ENCODE measurements around the gene UNC5C.

UNC5C gene

DNA sequence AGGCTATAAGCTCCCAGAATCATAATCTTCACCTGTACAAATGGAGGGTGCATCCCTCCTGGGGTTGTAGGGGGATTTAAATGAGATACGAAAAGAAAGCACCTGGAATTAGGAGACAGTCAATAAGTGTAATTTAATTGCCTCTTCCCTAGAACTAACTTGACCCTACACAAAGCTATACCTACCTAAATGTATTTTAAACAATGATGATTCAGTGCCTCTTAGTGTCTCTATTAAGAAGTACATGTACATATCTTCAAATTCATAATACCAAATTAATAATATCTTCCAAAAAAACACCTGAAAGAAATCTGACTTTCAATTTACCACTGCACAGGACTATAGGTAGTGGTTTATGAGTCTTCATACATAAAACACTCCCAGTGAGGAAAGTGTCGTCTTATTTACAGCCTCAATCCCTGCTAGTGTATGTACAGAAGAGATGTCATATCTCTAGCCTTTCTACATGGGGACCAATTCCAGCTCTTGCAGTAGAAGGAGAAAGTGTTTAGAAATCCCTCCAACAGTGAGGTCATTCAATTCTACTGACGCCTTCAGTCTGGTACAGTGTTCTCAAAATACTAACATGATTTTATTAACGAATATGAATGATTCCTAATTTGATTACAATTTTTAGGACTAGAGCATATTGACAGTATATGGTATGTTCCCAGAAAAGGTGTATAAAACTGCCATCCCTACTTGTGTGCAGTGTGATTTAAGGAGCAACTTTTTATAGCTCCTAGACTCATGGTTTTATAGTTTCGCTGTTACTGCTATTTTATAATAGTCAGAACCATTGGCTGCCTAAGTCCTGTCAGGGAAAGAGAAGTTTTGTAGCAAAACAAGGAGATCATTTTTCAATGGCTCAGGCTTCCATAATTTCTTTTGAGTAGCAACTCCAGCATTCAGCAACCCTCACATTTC is 282.7 kb downstream of the UNC5C start:
- DNase-seq (ENCODE audit: low read depth): no peak
- no peak overlapping the region for H3K4me3 ChIP-seq (ENCODE audit: low read depth, low read length)
- TF ChIP-seq, protein P1, sequence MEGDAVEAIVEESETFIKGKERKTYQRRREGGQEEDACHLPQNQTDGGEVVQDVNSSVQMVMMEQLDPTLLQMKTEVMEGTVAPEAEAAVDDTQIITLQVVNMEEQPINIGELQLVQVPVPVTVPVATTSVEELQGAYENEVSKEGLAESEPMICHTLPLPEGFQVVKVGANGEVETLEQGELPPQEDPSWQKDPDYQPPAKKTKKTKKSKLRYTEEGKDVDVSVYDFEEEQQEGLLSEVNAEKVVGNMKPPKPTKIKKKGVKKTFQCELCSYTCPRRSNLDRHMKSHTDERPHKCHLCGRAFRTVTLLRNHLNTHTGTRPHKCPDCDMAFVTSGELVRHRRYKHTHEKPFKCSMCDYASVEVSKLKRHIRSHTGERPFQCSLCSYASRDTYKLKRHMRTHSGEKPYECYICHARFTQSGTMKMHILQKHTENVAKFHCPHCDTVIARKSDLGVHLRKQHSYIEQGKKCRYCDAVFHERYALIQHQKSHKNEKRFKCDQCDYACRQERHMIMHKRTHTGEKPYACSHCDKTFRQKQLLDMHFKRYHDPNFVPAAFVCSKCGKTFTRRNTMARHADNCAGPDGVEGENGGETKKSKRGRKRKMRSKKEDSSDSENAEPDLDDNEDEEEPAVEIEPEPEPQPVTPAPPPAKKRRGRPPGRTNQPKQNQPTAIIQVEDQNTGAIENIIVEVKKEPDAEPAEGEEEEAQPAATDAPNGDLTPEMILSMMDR (IDR thresholded peaks at IDR 0.05; ENCODE audit: insufficient read depth, low read depth, low read length, missing control alignments): no peak

GRCh38 chr4:95264843-95265242 is 283.9 kb downstream of the UNC5C start:
- no peak for DNase-seq (ENCODE audit: low read depth)
- TF ChIP-seq, protein P1 (IDR thresholded peaks at IDR 0.05; ENCODE audit: insufficient read depth, low read depth, low read length, missing control alignments): no peak
- no peak overlapping the region for H3K4me3 ChIP-seq (ENCODE audit: low read depth, low read length)

DNA sequence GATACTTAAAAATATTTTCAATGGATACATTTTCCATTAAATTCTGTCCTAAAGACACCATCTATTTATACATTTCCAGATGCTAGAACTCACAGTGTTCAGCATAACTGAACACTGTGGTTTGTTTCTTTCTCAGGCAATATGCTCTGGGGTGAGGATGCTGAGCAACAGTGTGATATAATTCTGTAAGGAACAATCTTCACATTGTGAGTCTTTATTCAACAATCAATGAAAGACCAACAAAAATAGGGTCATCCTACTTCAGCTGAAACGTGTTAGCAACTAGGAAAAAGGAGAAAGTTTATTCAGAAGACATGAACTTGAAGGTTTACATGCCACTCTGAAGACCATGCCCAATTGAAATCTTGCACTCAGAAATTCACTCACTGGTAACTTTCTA is 284.8 kb downstream of the UNC5C start:
- no peak overlapping the region for H3K4me3 ChIP-seq (ENCODE audit: low read depth, low read length)
- TF ChIP-seq, protein P1 (IDR thresholded peaks at IDR 0.05; ENCODE audit: insufficient read depth, low read depth, low read length, missing control alignments): no peak
- DNase-seq (ENCODE audit: low read depth): no peak

GRCh38 chr4:95263391-95263790 is 285.4 kb downstream of the UNC5C start:
- TF ChIP-seq, protein P1 (IDR thresholded peaks at IDR 0.05; ENCODE audit: insufficient read depth, low read depth, low read length, missing control alignments): no peak
- H3K4me3 ChIP-seq (ENCODE audit: low read depth, low read length): no peak overlapping the region
- no peak for DNase-seq (ENCODE audit: low read depth)

DNA sequence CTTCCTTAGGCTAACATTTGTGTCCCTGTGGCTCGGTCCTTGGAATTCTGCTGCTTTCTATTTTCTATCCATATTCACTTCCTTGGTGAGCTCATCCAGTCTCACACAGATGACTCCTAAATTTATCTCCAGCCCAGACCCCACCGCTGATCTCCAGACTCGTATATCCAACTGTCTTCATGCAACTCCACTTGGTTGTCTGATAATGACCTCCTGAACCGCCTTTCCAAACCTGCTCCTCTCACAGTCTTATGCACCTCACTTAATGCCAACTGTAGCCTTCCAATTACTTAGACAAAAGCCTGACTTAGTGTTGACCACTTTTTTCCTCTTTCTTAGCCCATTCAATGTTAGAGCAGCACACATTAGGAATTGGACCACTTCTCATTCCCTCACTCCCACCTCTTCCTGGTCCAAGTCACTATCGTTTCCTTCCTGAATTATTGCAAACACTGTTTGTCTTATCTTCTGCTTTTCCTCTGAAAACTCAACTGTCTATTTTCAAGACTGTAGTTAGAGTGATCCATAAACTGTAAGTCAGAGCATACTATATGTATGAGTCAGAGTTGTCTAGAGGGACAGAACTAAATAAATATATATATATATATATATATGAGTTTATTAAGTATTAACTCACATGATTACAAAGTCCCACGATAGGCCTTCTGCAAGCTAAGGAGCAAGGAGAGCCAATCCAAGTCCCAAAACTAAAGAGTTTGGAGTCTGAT is 292.5 kb downstream of the UNC5C start:
- DNase-seq (ENCODE audit: low read depth): no peak
- H3K4me3 ChIP-seq (ENCODE audit: low read depth, low read length): no peak overlapping the region
- TF ChIP-seq, protein P1 (IDR thresholded peaks at IDR 0.05; ENCODE audit: insufficient read depth, low read depth, low read length, missing control alignments): no peak

DNA sequence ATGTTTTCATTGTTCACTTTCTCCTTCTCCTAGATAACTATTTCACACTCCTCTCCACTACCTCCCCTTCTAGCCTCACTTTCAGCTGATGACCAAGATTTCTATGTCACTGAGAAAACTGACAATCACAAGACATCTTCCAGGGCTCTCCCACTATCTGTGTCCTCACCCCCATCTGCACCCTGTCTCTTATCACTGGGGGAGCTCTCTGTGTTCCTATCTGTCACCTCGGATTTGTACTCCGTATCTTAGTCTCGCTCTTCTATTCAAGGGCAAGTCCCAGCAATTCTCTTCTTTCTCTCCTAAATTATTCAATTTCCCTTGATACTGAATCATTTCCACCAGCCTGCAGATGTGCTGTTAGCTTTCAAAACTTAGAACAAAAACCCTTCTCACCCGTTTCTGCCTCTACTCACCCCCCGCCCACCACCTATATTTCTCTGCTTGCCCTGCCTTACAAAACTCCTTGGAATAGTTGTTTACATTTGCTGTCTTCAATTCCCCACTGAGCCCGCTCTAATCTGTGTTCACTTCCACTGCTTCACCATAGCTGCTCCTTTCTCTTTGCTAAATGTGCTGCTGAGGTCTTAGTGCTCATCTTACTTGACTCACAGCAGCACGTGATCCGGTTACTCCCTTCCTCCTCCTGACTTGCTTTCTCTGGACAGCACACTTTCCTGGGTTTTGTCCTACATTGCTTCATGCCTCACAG is 293.2 kb downstream of the UNC5C start:
- H3K4me3 ChIP-seq (ENCODE audit: low read depth, low read length): no peak overlapping the region
- TF ChIP-seq, protein P1 (IDR thresholded peaks at IDR 0.05; ENCODE audit: insufficient read depth, low read depth, low read length, missing control alignments): no peak
- DNase-seq (ENCODE audit: low read depth): no peak

Data from GM12865 (cell line).